Dermis microvascular lymphatic vessel endothelial cell (primary cell): ENCODE measurements around the gene KCNH5. TPM values are rescaled to one million over a fixed set of nuclear protein-coding genes. Genes with fewer than 3 reads are reported as not detected.

Experiments used
- DNase-seq, 2 donors: peaks; one replicate each; pipeline versions ENCODE4 v3.0.0 to v3.0.0-alpha.2; 2010; ENCODE audit warnings: low read depth in 2 of 2
- total RNA-seq: library from RNA; depleted of rRNA; stranded (reverse); fragments of >200 nt; gene quantifications from 2 replicates; pipeline ENCODE4 v1.2.1, GENCODE V29; 2014

The KCNH5 gene
- total RNA-seq, 1 donor from 2014 or later = not detected

GRCh38 chr14:63009495-63009894, 35.8 kb downstream of the KCNH5 start:
- DNase-seq = no peak

GRCh38 chr14:63006531-63006930, 38.7 kb downstream of the KCNH5 start:
- no peak for DNase-seq

GRCh38 chr14:62994096-62994495, 51.2 kb downstream of the KCNH5 start:
- DNase-seq = no peak

DNA sequence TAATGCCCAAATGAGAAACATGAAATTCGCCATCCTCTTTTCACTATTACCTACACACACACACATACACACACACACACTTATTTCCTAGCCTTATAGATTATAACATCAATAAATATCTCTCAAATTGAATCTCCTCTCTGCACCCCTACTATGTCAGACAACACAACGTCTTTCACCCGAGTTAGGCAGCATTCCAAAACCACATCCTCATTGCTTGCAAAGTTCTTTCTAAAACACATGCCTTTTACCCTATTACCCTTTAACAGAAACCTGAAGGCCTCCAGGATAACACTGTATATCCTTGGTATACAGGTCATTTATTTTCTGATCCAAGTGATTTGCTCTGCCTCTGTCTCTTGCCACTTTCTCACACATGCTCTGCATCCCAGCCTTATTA, 56.3 kb downstream of the KCNH5 start:
- DNase-seq = no peak

DNA sequence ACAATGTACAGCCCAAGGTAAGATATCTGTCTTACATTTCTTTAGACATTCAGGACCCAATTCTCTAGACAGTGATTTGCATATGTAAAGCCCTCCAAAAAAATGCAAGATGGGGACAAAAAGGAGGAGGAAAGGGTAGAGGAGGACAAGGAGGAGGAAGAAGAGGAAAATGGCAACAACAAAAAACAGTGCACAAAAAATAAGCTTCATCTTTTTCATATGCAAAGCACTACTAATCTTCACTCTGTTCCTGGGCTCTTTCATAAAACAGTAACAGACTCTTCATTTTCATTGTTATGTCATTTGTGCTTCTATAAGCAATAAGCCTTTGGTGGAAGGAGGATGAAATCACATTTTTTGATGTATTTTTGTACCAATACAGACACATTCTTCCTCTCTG, 61.4 kb downstream of the KCNH5 start:
- no peak for DNase-seq

DNA sequence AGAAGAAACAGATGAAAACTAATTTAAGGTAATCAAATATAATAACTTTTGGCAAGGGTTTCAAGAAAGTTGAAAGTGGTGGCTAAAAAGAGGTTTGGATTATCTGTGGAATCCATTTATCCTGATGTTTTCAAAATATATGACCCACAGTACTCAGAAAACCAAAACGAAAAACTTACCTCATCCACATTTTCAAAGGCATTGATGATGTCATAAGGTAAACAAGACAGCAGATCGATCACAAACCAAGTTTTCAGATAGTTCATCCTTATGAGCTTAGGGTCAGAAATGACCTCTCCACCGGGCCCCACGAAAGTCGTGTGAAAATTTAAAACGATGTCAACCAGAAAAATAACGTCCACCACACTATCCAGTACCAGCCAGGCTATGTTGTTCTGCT, 64.6 kb downstream of the KCNH5 start:
- no peak for DNase-seq

GRCh38 chr14:62957562-62957961, 87.7 kb downstream of the KCNH5 start:
- DNase-seq = no peak

- DNase-seq = no peak
Measured at GRCh38 chr14:62956413-62956812, 88.8 kb downstream of the KCNH5 start.

- DNase-seq = no peak
Measured at GRCh38 chr14:62954165-62954564, 91.1 kb downstream of the KCNH5 start.

DNA sequence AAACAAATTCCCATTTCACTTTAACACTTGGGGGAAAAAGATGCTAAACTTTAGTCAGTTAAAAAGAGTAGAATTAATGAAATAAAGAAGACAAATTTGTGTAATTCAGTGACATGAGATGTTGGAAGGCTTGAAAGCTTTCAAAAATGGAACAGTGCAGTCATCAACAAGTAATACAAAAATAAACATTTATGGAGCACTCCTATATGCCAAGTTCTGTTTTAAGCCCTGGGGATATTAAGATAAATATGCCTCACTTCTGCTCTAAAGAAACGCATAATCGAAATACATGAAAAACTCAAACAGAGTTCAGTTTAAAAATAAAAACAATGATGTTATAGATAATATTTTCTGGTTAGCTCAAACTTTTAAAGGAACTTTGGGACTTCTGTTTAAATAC, 93.0 kb downstream of the KCNH5 start:
- no peak for DNase-seq

- no peak for DNase-seq
Measured at GRCh38 chr14:62947301-62947700, 98.0 kb downstream of the KCNH5 start.

DNA sequence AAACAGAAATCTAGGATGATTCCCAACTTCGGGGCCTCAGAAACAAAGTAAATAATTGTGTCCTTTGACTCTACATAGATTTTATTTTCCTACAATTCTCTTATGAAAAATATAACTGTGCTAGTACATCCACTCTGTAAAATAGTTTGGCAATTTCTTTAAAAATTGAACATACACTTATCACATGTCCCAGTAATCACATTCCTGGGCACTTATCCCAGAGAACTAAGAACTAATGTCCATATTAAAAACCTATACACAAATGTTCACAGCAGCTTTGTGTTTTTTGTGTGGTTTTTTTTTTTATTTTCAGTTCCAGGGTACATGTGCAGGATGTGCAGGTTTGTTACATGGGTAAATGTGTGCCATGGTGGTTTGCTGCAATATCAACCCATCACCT, 99.0 kb downstream of the KCNH5 start:
- no peak for DNase-seq

DNA sequence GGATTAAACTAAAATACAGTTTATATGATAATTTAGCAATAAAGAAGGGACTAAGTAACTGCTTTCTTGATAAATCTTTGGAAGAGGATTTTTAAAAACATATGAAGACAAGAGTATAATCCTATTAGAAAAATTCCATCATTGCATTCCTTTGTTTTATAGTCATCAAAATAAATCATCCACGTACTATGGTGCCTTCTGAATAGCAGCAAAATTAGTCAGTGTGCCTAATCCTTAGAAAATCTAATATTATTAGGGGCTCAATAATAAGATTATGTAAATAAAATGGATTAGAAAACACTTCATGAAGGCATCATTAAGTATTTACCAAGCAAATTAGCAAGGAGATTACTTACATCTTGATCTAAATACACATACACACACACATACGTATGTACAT, 102.1 kb downstream of the KCNH5 start:
- DNase-seq = no peak

- DNase-seq = no peak
Measured at GRCh38 chr14:62939970-62940369, 105.3 kb downstream of the KCNH5 start.

DNA sequence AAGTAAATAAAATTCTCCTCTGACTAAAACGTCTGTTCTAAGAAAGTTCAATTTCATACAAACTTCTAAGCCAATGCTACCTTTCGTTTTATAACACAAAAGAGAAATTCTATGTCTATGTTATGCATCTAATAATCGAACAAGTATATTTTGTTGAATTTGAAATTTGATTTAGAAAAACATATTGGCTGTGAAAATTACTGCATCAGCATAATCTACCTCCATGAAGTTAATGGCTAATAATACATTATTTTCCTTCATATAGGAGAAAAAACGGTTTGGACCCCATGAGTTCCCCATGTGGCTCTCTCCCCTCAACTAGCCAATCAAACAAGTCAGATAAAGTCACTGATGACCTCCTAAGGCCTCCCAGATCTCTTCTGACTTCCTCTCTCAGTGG, 106.5 kb downstream of the KCNH5 start:
- DNase-seq = no peak

DNA sequence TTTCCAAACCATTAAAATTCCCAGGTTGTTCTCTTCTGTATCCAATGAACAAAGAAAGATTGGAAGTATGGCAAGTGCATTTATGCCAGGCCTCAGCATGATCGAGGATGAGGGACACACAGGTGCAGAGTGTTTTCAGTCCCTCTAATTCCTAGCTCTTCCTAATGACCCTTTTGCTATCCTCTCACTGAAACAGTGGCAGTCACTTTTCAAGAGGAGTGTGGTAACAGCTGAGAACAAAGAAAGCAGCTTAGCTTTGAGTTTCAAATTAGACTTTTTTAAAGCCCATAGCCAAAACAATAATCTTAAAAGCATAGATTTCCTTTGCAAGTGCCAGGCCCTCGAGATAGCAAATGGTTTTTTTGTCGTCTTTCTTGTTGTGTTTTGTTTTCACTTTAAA, 110.8 kb downstream of the KCNH5 start:
- DNase-seq = no peak

GRCh38 chr14:62921466-62921865, 123.8 kb downstream of the KCNH5 start:
- no peak for DNase-seq

- DNase-seq = no peak
Measured at GRCh38 chr14:62916551-62916950, 128.7 kb downstream of the KCNH5 start.

- DNase-seq = no peak
Measured at GRCh38 chr14:62914873-62915272, 130.4 kb downstream of the KCNH5 start.

- no peak for DNase-seq
Measured at GRCh38 chr14:62914025-62914424, 131.2 kb downstream of the KCNH5 start.

GRCh38 chr14:62908506-62908905, 136.8 kb downstream of the KCNH5 start:
- no peak for DNase-seq

DNA sequence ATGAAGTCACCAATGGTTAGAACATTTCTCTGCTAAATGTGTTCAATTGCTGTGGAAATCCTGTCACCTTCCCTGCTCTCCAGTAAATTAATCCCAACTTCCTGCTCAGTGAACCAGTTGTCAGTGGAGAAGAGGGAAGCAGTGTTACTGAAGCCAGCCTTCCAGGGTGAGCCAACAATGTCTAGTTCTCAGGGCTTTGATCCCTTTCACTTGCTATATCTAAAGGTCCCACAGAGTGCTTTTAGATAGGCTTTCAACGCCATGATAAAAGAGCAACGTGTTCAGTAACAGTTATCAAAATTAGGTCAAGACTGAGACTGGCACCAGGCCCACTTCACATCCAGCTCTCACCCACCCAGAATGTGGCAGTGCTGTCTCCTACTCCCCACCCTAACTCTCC, 139.7 kb downstream of the KCNH5 start:
- no peak for DNase-seq

GRCh38 chr14:62897771-62898170, 147.5 kb downstream of the KCNH5 start:
- DNase-seq = no peak

- no peak for DNase-seq
Measured at GRCh38 chr14:62896932-62897456, 148.3 kb downstream of the KCNH5 start.
